SKM-1 (cell line): ENCODE measurements around the gene NPAP1.
"Not testable (repeated sequence)": the region's sequence is repeated elsewhere in the genome, so short reads cannot be mapped to it uniquely, and the experiment has no call there.

Experiments
- DNase-seq: peaks from one replicate; lab custom pipeline; 2025; ENCODE audit not compliant: unreplicated experiment; lab: John Stamatoyannopoulos, UW

The NPAP1 gene, protein sequence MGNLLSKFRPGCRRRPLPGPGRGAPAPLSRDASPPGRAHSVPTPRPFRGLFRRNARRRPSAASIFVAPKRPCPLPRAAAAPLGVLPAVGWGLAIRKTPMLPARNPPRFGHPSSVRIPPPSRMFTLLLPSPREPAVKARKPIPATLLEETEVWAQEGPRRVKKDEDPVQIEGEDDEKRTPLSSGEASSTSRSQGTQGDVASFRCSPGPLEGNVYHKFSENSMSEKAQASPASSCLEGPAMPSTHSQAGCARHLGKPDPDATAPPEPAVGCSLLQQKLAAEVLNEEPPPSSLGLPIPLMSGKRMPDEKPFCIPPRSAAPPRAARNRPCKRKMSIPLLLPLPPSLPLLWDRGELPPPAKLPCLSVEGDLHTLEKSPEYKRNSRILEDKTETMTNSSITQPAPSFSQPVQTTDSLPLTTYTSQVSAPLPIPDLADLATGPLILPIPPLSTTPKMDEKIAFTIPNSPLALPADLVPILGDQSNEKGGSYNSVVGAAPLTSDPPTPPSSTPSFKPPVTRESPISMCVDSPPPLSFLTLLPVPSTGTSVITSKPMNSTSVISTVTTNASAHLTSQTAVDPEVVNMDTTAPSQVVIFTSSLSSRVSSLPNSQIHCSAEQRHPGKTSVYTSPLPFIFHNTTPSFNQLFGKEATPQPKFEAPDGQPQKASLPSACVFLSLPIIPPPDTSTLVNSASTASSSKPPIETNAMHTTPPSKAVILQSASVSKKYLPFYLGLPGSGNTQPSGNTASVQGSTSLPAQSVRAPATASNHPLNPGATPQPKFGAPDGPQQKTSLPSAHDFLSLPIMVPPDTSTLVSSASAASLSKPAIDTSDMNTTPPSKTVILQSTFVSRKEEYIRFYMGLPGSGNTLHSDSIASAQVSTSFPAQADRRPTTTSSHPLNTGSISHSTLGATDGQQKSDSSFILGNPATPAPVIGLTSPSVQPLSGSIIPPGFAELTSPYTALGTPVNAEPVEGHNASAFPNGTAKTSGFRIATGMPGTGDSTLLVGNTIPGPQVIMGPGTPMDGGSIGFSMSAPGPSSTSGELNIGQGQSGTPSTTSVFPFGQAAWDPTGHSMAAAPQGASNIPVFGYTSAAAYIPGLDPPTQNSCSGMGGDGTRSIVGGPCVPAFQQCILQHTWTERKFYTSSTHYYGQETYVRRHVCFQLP

DNA sequence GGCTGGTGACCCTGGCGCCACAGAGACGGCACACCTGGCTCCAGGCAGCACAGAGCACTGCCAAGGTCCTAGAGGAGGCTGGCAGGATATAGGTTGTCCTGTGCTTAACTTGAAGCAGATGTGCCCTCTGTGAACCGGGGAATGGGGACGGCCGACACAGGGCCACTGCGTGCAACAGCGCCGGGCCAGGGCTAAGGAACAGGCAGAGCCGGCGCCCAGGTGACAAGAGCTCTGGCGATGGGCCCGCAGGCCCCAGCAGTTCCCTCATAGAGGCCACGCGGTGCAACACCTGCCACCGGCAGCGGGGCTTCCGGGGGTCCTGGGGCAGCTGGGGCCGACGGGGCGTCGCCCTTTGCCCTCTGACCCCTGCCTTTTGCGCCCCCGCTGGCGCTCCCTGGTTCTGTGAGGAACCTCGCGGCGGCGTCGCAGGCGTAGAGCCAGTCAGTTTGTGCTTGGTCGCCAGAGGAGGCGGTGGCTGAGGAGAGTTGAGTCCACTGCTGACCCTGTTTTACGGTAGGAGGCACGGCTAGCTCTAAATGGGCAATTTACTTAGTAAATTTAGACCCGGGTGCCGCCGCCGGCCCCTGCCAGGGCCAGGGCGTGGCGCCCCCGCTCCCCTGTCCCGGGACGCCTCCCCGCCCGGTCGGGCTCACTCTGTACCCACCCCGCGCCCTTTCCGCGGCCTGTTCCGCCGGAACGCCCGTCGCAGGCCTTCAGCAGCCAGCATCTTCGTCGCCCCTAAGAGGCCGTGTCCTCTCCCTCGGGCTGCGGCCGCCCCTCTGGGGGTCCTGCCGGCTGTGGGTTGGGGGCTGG, at the start of gene NPAP1:
Gene NPAP1 (plus strand): TSS at position 444 of the 813 bp plus-strand sequence. CDS start 93 bp downstream, at position 537.
- DNase-seq: no peak

DNA sequence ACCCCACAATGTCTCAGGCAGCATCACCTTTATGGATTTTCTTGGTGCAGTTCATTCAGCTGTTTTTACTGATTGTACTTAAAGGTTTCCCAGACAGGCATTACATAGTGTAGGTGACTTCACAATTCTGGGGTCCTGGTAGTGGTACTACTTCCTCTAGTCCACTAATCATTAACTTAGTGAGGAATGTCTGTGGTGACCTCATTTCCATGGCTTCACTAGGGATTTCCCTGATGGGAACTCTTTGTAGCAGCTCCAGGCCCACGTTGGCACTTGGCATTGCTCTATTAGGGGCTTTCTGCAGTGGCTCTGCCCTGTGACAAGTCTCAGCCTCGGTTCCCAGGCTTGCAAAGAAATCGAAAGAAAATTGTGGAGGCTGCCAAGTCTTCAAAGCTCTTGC, 48.1 kb upstream of the NPAP1 start:
- DNase-seq: no peak

DNA sequence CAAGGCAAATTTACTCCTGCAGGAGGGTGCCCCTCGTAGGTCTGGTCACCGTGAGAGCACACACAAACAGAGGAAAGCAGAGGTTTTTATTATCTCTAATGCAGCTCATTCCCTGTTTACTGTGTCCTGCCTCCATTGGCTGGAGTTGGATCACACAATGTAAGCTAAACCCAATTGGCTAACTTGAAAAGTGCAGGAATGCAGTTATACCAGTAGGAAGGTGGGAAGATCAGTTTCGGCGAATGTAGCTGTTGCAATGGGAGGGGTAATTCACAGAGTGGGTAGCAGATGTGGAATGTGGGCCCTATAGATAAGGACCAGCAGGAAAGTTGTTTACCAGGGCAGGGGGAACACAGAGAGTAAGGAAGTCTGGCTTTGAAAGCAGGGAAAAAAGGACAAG, 42.5 kb upstream of the NPAP1 start:
- no peak for DNase-seq

DNA sequence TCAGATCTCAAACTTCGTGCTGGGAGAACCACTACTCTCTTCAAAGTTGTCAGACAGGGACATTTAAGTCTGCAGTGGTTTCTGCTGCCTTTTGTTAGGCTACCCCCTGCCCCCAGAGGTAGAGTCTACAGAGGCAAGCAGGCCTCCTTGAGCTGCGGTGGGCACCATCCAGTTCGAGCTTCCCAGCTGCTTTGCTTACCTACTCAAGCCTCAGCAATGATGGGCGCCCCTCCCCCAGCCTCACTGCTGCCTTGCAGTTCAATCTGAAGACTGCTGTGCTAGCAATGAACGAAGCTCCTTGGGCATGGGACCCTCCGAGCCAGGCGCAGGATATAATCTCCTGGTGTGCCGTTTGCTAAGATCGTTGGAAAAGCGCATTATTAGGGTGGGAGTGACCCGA, 36.2 kb upstream of the NPAP1 start:
- DNase-seq: not testable (repeated sequence)

DNA sequence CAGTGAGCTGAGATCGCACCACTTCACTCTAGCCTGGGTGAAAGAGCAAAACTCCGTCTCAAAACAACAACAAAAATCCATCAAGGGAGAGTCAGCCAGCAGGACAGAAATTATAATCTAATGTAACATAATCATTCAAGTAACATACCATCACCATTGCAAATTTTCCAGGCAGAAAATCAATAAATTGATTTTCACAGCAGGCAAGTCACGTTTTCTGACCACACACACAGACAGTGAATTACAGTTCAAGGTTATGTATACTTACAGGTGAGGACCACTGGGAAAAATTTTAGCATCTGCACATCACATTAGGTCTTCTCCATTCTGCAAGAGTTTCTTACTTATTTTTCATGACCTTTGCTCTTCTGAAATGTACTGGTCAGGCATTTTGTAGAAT, 29.9 kb upstream of the NPAP1 start:
- no peak for DNase-seq

DNA sequence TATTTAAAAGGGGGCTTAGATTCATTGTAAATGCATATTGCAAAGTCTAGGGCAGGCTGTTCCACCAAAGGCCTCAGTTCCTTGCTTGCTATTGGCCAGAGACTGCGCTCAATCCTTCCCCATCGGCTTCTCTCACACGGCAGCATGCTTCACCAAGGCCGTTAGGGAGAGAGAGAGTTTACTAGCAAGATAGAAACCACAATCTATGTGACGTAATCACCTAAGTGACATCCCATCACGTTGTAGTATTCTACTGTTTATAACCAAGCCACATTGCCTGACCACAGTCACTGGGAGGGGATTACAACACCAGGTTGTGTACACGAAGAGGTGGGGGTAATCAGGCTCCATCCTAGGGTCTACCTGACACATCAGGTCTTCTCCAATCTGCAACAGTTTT, 16.0 kb upstream of the NPAP1 start:
- DNase-seq: no peak

DNA sequence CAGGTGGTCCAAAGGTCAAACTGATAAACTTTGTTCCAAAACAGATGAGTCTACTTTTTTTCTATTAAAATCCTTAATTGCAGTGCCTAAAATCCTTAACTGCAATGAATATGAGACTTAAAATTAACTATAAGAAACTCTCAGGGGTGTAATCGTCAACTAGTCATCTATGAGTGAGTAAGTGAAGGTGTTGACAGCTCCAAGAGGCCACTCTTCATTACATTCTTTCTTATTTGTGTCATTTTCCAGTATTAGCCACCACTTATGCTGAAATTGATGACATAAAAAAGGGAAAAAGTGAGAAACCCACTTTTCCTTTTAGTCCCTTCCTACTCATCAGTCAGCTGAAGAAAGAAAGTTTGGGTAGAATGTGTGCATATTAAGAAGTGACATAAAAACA, 12.6 kb upstream of the NPAP1 start:
- DNase-seq: no peak

DNA sequence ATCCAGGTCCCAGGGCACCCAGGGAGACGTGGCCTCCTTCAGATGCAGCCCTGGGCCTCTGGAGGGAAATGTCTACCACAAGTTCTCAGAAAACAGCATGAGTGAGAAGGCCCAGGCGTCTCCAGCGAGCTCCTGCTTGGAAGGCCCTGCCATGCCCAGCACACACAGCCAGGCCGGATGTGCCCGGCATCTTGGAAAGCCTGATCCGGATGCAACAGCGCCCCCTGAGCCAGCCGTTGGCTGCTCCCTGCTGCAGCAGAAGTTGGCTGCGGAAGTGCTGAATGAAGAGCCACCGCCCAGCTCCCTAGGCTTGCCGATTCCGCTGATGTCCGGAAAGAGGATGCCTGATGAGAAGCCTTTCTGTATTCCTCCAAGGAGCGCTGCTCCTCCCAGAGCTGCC, 856 bp downstream of the NPAP1 start:
- DNase-seq: no peak

DNA sequence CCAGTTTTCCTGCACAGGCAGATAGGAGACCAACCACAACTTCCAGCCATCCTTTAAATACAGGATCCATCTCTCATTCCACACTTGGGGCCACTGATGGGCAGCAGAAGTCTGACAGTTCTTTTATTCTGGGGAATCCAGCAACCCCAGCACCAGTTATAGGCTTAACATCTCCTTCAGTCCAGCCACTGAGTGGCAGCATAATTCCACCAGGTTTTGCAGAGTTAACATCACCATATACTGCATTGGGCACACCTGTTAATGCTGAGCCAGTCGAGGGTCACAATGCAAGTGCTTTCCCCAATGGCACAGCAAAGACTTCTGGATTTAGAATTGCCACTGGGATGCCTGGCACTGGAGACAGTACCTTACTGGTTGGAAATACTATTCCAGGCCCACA, 2.9 kb downstream of the NPAP1 start:
- DNase-seq: no peak

DNA sequence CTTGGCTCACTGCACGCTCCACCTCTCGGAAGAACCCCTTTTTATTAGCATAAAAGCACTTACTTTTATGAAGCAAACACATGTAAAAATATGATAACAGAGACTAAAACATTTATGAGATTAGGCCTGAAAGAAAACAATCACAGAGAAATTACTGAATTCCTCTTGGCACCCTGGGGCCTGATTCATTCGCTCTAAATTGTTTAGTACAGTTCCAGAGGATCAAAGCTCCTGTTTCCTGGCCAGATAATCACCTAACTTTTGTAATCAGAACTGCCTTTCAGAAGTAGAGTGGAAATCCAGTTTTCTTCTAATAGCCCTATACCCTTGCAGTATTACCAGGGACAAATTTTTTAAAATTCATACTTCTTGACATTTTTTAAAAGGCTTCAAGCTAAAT, 6.4 kb downstream of the NPAP1 start:
- DNase-seq: no peak

DNA sequence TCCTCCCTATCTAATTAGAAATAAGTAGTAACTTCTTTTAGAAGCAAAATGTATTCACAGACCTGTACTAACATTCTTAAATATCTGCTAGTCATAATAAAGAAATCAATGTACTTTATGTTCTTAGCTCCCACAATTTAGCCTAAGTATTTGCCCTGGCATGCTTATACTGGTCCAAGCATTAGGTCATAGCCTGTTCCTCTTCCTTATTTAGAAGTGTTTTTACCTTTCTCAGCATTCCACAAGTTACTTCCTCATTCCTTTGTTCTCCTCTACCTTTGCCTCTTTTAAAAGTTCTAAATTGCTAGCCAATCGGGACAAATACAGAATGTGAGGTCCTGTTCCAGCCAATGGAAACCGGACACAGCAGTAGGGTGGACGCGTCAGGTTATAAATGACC, 7.3 kb downstream of the NPAP1 start:
- DNase-seq: not testable (repeated sequence)

DNA sequence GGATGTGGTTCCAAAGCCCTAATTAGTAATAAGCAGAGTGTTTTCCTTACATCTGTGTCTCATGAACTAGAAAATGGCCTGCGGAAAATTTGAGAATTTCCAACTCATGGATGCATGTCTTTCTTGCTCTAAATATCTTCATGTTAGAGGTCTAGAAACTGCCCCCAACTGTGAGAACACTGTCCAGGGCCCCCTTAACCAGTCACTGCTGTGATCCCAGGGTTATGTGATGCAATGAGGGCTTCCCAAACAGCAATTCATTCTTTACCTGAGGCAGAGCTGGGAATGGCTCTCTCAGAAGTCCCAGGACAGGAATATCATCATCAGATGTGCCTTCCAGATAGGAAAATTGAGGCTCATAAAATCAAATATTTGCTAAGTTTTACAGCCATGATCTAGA, 8.2 kb downstream of the NPAP1 start:
- no peak for DNase-seq

DNA sequence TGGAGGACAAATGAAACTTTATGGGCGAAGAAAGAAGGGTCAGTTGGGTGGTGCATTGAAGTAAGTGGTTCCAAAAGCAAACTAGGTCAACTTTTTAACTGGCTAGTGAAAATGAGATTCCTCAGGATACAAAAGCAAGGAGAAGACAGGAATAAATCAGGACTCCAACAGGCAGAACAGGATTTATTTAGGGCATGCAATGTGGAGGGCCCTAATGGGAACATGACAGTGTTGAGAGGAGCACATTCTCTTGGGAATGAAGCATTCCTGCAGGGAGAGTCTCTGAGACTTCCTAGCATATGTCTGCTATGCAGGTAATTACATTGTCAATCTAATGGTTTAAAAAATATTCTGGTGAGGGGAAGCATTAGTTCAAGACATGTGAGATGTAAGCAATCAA, 8.7 kb downstream of the NPAP1 start:
- no peak for DNase-seq

DNA sequence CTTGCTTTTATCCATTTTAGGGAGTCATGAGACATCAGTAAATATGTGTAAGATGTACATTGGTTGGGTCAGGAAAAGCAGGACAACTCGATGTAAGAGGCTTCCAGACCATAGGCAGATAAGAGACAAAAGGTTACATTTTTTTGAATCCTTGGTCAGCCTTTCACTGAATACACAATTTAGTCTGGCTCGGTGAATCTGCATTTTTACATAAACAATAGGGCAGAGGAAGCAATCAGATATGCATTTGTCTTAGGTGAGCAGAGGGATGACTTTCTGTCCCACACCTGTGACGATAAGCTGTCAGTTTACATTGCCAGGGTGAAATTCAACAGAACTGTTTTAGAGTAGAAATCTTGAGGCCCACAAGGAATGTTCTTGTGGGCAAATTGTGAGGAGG, 20.6 kb downstream of the NPAP1 start:
- DNase-seq: no peak

DNA sequence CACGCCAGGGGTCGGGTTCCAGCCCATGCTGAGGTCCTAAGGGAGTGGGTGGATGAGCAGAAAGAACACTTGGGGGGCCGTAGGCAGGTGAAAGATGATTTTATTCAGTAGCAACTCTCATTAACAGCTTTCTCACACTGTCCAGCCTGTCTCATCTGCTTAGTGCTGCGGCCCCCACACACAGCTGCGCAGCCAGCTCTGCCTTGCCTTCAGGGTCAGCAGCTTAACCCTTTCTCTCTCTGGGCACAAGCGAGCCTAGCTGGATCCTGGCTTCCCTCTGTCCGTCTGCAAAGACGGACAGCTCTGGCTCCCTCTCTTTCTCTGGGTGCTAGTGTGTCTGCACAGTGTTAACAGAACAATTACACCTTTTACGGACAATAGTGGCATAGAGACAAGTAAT, 21.3 kb downstream of the NPAP1 start:
- DNase-seq: no peak

DNA sequence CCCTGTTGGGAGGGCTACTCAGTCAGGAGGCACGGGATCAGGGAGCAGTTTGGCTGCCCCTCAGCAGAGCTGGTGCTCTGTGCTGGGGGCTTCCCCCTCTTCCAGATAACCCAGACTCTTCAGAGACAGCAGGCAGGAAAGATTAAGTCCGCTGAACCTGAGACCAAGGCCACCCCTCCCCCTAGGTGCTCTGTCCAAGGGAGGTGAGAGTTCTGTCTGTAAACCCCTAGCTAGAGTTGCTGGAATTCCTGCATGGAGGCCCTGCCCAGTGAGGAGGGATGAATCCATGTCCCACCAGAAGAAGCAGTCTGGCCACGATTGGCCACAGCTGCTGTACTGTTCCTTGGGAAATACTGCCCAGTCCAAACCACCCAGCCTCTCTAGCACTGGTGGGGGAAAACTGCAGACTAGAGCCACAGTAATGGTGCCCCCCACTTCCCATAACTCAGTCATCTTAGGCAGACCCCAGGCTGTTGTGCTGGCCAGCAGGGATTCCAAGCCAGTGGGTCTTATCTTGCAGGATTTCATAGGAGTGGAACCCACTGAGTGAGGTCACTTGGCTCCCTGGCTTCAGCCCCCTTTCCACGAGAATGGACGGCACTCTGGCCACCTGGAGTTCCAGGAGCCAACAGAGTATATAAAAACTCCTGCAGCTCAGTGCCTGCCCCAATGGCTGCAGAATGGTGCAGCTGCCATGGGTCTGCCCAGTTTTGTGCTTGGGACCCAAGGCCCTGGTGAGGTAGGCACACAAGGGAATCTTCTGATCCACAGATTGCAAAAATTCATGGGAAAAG, 42.9 kb downstream of the NPAP1 start:
- DNase-seq: no peak

DNA sequence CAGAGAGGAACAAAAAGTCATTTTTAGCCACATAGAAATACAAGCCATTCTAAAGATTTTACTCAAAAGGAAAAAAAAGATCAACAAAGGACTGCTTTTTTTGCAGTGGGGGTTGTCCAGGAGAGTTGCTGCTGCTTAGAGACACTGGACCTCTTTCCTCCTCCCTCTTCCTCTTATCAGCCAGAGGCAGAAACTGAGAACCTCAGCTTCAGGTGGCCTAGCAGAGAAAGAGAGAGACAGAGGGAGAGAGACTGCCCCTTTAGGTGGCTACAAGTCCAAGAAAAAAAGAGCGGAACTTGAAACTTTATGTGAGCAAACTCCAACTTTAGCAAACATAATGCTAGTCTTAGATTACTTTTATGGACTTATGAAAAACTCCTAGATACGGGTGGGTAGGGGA, 54.2 kb downstream of the NPAP1 start:
- DNase-seq: no peak
